Neural progenitor cell (in vitro differentiated cells): ENCODE results near the gene EME1. TPM values are rescaled to one million over a fixed set of nuclear protein-coding genes. Genes with fewer than 3 reads are reported as not detected.

Experiments used
- DNase-seq: peaks from one replicate; pipeline ENCODE4 v3.0.0-alpha.2; 2016; ENCODE audit warnings: low spot score
- H2AFZ ChIP-seq: fragments of 200-600 bp; sonication (generic); replicated peaks from 2 replicates; pipeline ENCODE4 v1.6.1; 2016; ENCODE audit warnings: antibody characterized with exemption
- H3F3A ChIP-seq: fragments of 200-600 bp; sonication (generic); 2 replicates; pipeline ENCODE4 v1.6.1; 2016; ENCODE audit warnings: antibody characterized with exemption, low read depth
- H3K27ac ChIP-seq: fragments of 200-600 bp; sonication (generic); 2 replicates; pipeline ENCODE4 v1.5.1; 2016; ENCODE audit warnings: mild to moderate bottlenecking
- H3K27me3 ChIP-seq: fragments of 200-600 bp; sonication (generic); 2 replicates; pipeline ENCODE4 v1.6.1; 2016; ENCODE audit warnings: mild to moderate bottlenecking, moderate library complexity
- H3K36me3 ChIP-seq: fragments of 200-600 bp; sonication (generic); 2 replicates; pipeline ENCODE4 v1.5.1; 2016
- H3K4me1 ChIP-seq: fragments of 200-600 bp; sonication (generic); 2 replicates; pipeline ENCODE4 v1.6.1; 2016; ENCODE audit warnings: mixed run types
- H3K4me2 ChIP-seq: fragments of 200-600 bp; sonication (generic); 2 replicates; pipeline ENCODE4 v1.6.1; 2016
- H3K4me3 ChIP-seq: fragments of 200-600 bp; sonication (generic); 2 replicates; pipeline ENCODE4 v1.5.1; 2016
- H3K79me2 ChIP-seq: fragments of 200-600 bp; sonication (generic); 2 replicates; pipeline ENCODE4 v1.6.1; 2016; ENCODE audit warnings: low read depth
- H3K9ac ChIP-seq: fragments of 200-600 bp; sonication (generic); 2 replicates; pipeline ENCODE4 v1.6.1; 2016
- H3K9me3 ChIP-seq: fragments of 200-600 bp; sonication (generic); 2 replicates; pipeline ENCODE4 v1.5.1; 2016; ENCODE audit warnings: low read depth
- H4K20me1 ChIP-seq: fragments of 200-600 bp; sonication (generic); 2 replicates; pipeline ENCODE4 v1.6.1; 2016; ENCODE audit warnings: low read depth
- H3K27ac Mint-ChIP-seq: 3 replicates; pipeline ENCODE4 v1.8.0; 2021; ENCODE audit warnings: mixed read lengths
- H3K27me3 Mint-ChIP-seq: 2 replicates; pipeline ENCODE4 v1.8.0; 2022; ENCODE audit warnings: low read depth, mild to moderate bottlenecking, inconsistent platforms, moderate library complexity, mixed read lengths; ENCODE audit not compliant: insufficient read depth
- H3K36me3 Mint-ChIP-seq: 3 replicates; pipeline ENCODE4 v1.8.0; 2021; ENCODE audit warnings: mixed read lengths
- H3K4me1 Mint-ChIP-seq: 3 replicates; pipeline ENCODE4 v1.8.0; 2021; ENCODE audit warnings: mixed read lengths
- H3K4me3 Mint-ChIP-seq: 3 replicates; pipeline ENCODE4 v1.8.0; 2021; ENCODE audit warnings: mild to moderate bottlenecking, moderate library complexity, mixed read lengths
- H3K9me3 Mint-ChIP-seq: 3 replicates; pipeline ENCODE4 v1.8.0; 2020; ENCODE audit warnings: mixed read lengths
- CTCF ChIP-seq: fragments of 200-600 bp; sonication (generic); IDR thresholded peaks from 2 replicates; pipeline ENCODE4 v1.5.1; 2017; ENCODE audit warnings: antibody characterized with exemption, mild to moderate bottlenecking
- EZH2 ChIP-seq: fragments of 200-600 bp; sonication (generic); IDR thresholded peaks from 2 replicates; pipeline ENCODE4 v1.6.1; 2017; ENCODE audit warnings: antibody characterized with exemption, mild to moderate bottlenecking, moderate library complexity
- EZH2phosphoT487 ChIP-seq: fragments of 200-600 bp; sonication (generic); IDR thresholded peaks from 2 replicates; pipeline ENCODE4 v1.6.1; 2017; ENCODE audit warnings: antibody characterized with exemption
- total RNA-seq: library from RNA; depleted of rRNA; stranded (reverse); fragments of >200 nt; gene quantifications from 2 replicates; pipeline ENCODE4 v1.2.3, GENCODE V29; 2015; ENCODE audit warnings: low replicate concordance

EME1 gene
- total RNA-seq, 1 donor from 2014 or later, result 26.6 TPM

- Histone ChIP-seq H3K36me3 (no peaks in the 10 kb centered on the region), H3K4me1 (no peaks in the 10 kb centered on the region), H3K9me3 (no peaks in the 10 kb centered on the region), H3F3A (no peaks in the 10 kb centered on the region), H3K27me3 (no peaks in the 10 kb centered on the region), H3K79me2 (no peaks in the 10 kb centered on the region), H3K9ac (no peak overlapping the region), H4K20me1 (no peaks in the 10 kb centered on the region), H3K4me2 (no peak overlapping the region), H2AFZ (no peak overlapping the region), H3K27ac (no peak overlapping the region), H3K4me3 (no peak overlapping the region)
- TF ChIP-seq EZH2 (no peak), CTCF (no peak), EZH2phosphoT487 (no peak)
- DNase-seq, result no peak
- no peaks in the 10 kb centered on the region for H3K4me1 Mint-ChIP-seq
- no peak overlapping the region for H3K27ac Mint-ChIP-seq
- H3K4me3 Mint-ChIP-seq, result no peak overlapping the region
- H3K36me3 Mint-ChIP-seq, result peaks cover 23% of the 10 kb centered on the region
- no peaks in the 10 kb centered on the region for H3K27me3 Mint-ChIP-seq
- H3K9me3 Mint-ChIP-seq, result no peaks in the 10 kb centered on the region
These were observed 8.9 kb downstream of the EME1 start for GRCh38 chr17:50381920-50382319.

GRCh38 chr17:50382931-50383330, 9.9 kb downstream of the EME1 start:
- Mint-ChIP-seq H3K4me1 (no peaks in the 10 kb centered on the region), H3K36me3 (peaks cover 31% of the 10 kb centered on the region), H3K9me3 (no peaks in the 10 kb centered on the region), H3K27ac (no peak overlapping the region), H3K27me3 (peaks cover 2% of the 10 kb centered on the region), H3K4me3 (no peak overlapping the region)
- Histone ChIP-seq H3K4me3 (no peak overlapping the region), H3K4me1 (no peaks in the 10 kb centered on the region), H3K9ac (no peak overlapping the region), H3K4me2 (no peak overlapping the region), H4K20me1 (peaks cover under 1% of the 10 kb centered on the region), H3K36me3 (no peaks in the 10 kb centered on the region), H3K27ac (no peak overlapping the region), H2AFZ (no peak overlapping the region), H3F3A (no peaks in the 10 kb centered on the region), H3K27me3 (no peaks in the 10 kb centered on the region), H3K9me3 (no peaks in the 10 kb centered on the region), H3K79me2 (no peaks in the 10 kb centered on the region)
- TF ChIP-seq EZH2phosphoT487 (no peak), CTCF (no peak), EZH2 (no peak)
- DNase-seq, result no peak

- no peaks in the 10 kb centered on the region for H3K9me3 ChIP-seq
- no peaks in the 10 kb centered on the region for H3K4me1 Mint-ChIP-seq
- H3K27me3 ChIP-seq, result no peaks in the 10 kb centered on the region
- peaks cover 32% of the 10 kb centered on the region for H3K36me3 Mint-ChIP-seq
- no peak overlapping the region for H3K27ac ChIP-seq
- no peaks in the 10 kb centered on the region for H3K9me3 Mint-ChIP-seq
- H3K4me3 Mint-ChIP-seq, result no peak overlapping the region
- H3K27me3 Mint-ChIP-seq, result peaks cover 2% of the 10 kb centered on the region
- H3K4me1 ChIP-seq, result no peaks in the 10 kb centered on the region
- no peak overlapping the region for H3K27ac Mint-ChIP-seq
- H2AFZ ChIP-seq, result no peak overlapping the region
- H3K4me2 ChIP-seq, result no peak overlapping the region
- DNase-seq, result no peak
- TF ChIP-seq EZH2, result no peak
- TF ChIP-seq EZH2phosphoT487, result no peak
- no peak for TF ChIP-seq CTCF
- H3F3A ChIP-seq, result no peaks in the 10 kb centered on the region
- H4K20me1 ChIP-seq, result peaks cover 4% of the 10 kb centered on the region
- no peaks in the 10 kb centered on the region for H3K79me2 ChIP-seq
- H3K9ac ChIP-seq, result no peak overlapping the region
- no peaks in the 10 kb centered on the region for H3K36me3 ChIP-seq
- H3K4me3 ChIP-seq, result no peak overlapping the region
These were observed 13.5 kb downstream of the EME1 start for GRCh38 chr17:50386510-50386909.

- TF ChIP-seq CTCF (no peak), EZH2 (no peak), EZH2phosphoT487 (no peak)
- Mint-ChIP-seq H3K27ac (no peak overlapping the region), H3K27me3 (peaks cover 4% of the 10 kb centered on the region), H3K9me3 (no peaks in the 10 kb centered on the region), H3K36me3 (peaks cover 35% of the 10 kb centered on the region), H3K4me3 (no peak overlapping the region), H3K4me1 (no peaks in the 10 kb centered on the region)
- Histone ChIP-seq H3F3A (no peaks in the 10 kb centered on the region), H3K36me3 (no peaks in the 10 kb centered on the region), H4K20me1 (peaks cover 4% of the 10 kb centered on the region), H2AFZ (no peak overlapping the region), H3K4me2 (no peak overlapping the region), H3K27ac (no peak overlapping the region), H3K4me1 (no peaks in the 10 kb centered on the region), H3K27me3 (no peaks in the 10 kb centered on the region), H3K4me3 (no peak overlapping the region), H3K9me3 (no peaks in the 10 kb centered on the region), H3K9ac (no peak overlapping the region), H3K79me2 (no peaks in the 10 kb centered on the region)
- DNase-seq, result no peak
These were observed 15.7 kb downstream of the EME1 start for GRCh38 chr17:50388728-50389127.
